ENCODE measurements around the gene INPP4B.
"Not testable (repeated sequence)": the region's sequence is repeated elsewhere in the genome, so short reads cannot be mapped to it uniquely, and the experiment has no call there.

Gene INPP4B

DNA sequence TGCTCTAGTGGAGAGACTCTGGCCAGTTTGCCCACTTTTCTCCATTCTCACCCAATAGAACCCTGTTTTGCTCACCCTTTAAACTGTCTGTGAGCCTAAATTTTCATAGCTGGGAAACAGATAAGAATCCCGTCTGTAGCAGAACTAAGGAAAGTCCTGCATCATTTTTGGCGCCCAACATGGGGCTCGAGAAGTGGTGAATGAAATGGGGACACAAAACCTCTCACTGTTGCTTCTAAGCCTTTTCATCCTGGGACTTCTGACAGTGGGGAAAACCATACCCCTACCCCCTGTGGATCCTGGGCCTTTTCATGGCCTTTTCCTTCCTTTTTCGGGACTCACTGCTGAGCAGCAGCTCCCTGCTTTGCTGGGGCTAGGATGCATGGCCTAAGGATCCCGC is 189.9 kb downstream of the INPP4B start:
- H3K27ac ChIP-seq: no peak overlapping the region
- TF ChIP-seq, protein P1, sequence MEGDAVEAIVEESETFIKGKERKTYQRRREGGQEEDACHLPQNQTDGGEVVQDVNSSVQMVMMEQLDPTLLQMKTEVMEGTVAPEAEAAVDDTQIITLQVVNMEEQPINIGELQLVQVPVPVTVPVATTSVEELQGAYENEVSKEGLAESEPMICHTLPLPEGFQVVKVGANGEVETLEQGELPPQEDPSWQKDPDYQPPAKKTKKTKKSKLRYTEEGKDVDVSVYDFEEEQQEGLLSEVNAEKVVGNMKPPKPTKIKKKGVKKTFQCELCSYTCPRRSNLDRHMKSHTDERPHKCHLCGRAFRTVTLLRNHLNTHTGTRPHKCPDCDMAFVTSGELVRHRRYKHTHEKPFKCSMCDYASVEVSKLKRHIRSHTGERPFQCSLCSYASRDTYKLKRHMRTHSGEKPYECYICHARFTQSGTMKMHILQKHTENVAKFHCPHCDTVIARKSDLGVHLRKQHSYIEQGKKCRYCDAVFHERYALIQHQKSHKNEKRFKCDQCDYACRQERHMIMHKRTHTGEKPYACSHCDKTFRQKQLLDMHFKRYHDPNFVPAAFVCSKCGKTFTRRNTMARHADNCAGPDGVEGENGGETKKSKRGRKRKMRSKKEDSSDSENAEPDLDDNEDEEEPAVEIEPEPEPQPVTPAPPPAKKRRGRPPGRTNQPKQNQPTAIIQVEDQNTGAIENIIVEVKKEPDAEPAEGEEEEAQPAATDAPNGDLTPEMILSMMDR (IDR thresholded peaks at IDR 0.05): no peak
- TF ChIP-seq ZFX (IDR thresholded peaks at IDR 0.05; ENCODE audit: borderline replicate concordance): no peak

DNA sequence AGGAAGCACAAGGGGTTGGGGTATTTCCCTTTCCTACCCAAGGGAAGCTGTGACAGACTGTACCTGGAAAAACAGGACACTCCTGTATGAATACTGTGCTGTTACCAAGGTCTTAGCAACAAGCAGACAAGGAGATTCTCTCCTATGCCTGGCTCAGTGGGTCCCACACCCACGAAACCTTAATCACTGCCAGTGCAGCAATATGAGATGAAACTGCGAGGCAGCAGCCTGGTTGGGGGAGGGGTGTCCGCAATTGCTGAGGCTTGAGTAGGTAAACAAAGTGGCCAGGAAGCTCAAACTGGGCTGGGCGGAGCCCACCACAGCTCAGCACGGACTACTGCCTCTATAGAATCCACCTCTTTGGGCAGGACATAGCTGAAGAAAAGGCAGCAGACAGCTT is 197.7 kb downstream of the INPP4B start:
- H3K27ac ChIP-seq: no peak overlapping the region
- no peak for TF ChIP-seq ZFX (IDR thresholded peaks at IDR 0.05; ENCODE audit: borderline replicate concordance)
- TF ChIP-seq, protein P1 (IDR thresholded peaks at IDR 0.05): no peak

DNA sequence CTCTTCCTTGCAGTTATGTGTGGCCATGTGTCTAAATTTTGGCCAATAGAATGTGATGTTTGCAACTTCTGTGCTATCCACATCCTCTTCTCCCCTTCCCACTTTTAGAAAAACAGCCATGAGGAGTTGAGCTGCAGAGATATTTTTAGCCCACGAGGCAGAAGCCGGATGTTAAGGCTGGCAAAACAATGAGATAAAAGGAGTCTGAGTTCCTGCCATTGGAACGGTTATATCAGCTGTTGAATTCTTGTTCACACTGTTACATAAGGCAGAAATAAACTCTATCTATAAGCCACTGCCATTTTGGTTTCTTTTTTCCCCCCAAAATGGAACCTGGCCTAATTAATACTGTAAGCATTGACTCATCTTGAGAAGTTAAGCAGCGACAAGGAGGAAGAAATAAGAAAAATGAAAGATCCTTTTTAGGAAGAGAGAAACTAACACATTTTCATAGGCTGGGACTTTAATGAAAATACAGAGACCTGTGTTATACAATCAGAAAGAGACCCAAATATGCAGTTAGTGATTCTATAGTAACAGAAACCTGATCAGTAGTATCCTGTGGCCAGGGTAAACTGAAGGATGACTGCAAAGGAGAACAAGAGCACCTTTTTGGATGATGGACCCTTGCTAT is 200.5 kb downstream of the INPP4B start:
- TF ChIP-seq ZFX (IDR thresholded peaks at IDR 0.05; ENCODE audit: borderline replicate concordance): no peak
- TF ChIP-seq, protein P1 (IDR thresholded peaks at IDR 0.05): no peak
- H3K27ac ChIP-seq: no peak overlapping the region

DNA sequence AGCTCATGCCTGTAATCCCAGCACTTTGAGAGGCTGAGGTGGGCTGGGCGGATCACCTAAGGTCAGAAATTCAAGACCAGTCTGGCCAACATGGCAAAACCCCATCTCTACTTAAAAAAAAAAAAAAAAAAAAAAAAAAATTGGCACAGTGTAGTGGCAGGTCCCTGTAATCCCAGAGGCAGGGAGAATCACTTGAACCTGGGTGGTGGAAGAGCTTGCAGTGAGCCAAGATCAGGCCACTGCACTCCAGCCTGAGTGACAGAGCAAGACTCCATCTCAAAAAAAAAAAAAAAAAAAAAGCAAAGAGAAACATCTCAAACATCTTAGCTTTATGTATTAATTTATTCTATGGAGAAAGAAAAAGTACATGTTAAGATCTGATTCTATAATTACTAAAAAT is 201.5 kb downstream of the INPP4B start:
- H3K27ac ChIP-seq: not testable (repeated sequence)

DNA sequence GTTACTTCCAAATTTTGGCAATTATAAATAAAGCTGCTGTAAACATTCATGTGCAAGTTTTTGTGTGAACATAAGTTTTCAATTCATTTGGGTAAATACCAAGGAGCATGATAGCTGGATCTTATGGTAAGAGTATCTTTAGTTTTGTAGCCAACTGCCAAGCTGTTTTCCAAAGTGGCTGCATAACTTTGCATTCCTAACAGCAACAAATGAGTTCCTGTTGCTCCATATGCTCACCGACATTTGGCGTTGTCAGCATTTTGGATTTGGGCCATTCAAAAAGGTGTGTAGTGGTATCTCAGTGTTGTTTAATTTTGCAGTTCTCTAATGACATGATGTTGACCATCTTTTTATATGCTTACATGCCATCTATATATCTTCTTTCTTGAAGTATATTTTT is 208.5 kb downstream of the INPP4B start:
- no peak for TF ChIP-seq ZFX (IDR thresholded peaks at IDR 0.05; ENCODE audit: borderline replicate concordance)
- TF ChIP-seq, protein P1 (IDR thresholded peaks at IDR 0.05): no peak

DNA sequence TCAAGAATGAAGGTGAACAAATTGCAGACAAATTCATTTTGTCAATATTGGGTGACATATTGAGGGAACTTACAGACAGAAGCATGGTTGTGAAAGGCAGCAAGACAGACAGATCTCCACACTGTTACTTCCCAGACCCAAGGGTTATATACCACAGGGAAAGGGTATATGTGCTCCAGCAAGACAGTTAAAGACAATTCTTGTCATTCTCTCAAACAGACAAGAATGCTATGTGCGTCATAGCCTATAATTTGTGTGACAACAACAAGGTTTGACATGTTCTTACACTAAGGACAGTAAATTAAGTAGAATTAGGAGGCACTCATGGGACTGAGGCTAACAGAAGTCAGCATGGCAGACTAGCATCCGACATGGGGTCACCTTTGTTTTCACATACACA is 214.3 kb downstream of the INPP4B start:
- no peak for TF ChIP-seq ZFX (IDR thresholded peaks at IDR 0.05; ENCODE audit: borderline replicate concordance)
- TF ChIP-seq, protein P1 (IDR thresholded peaks at IDR 0.05): no peak
- no peak overlapping the region for H3K27ac ChIP-seq

More for the DNA sequence above, 208.5 kb downstream of the INPP4B start:
- no peak overlapping the region for H3K27ac ChIP-seq

DNA sequence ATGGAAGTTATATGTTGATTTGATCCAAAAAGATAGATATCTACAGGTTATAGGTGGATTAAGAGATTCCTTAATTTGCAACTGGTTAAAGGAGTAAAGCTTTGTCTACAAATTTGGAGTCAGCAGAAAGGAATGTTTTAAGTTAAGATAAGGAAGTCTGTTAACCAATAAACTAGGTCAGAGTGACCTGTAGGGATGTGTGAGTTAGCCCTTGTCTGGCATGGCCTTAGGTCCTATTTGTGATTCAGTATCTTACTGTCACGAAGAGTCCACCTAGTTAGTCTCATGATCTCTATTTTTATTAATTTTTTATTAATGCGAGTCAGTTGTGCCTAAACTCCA is 230.8 kb downstream of the INPP4B start:
- TF ChIP-seq, protein P1 (IDR thresholded peaks at IDR 0.05): no peak
- TF ChIP-seq ZFX (IDR thresholded peaks at IDR 0.05; ENCODE audit: borderline replicate concordance): no peak
- H3K27ac ChIP-seq: no peak overlapping the region

All from 22Rv1 (cell line).